ENCODE results near the gene C1QTNF2. TPM values are rescaled to one million over a fixed set of nuclear protein-coding genes. Genes with fewer than 3 reads are reported as not detected.

The C1QTNF2 gene
- total and polyA plus RNA-seq, 2 of the 8 experiments (the other 6 are each of a cell fraction or from before 2014, with no cell fraction given): 1.0 to 2.0 TPM

- TF ChIP-seq E2F6 (IDR thresholded peaks at IDR 0.05) (0 out of 2 replicates have a peak, but pooled peaks have one; percentile 49), PHF8 (conservative IDR thresholded peaks at IDR 0.05; ENCODE audit: low read depth, low read length) (peak; percentile 100), BACH1 (IDR thresholded peaks at IDR 0.05; ENCODE audit: low read length) (no peak), POLR2AphosphoS5 (IDR thresholded peaks at IDR 0.05; ENCODE audit: low read depth, low read length) (peak; percentile 95), RBBP5 (IDR thresholded peaks at IDR 0.05; ENCODE audit: borderline replicate concordance, low read depth, low read length) (peak; percentile 58; the same call in 1 of the 2 replicates), ATF2 (IDR thresholded peaks at IDR 0.05; ENCODE audit: low read length) (0 out of 2 replicates have a peak, but pooled peaks have one; percentile 33), NRF1 (IDR thresholded peaks at IDR 0.05; ENCODE audit: low read depth, low read length) (peak; percentile 80), EGR1 (IDR thresholded peaks at IDR 0.05; ENCODE audit: borderline replicate concordance, low read depth, low read length) (no peak), EP300 (IDR thresholded peaks at IDR 0.05; ENCODE audit: borderline replicate concordance in 1 of 2, low read depth in 2 of 2, low read length in 2 of 2) (no peak), NANOG (IDR thresholded peaks at IDR 0.05; ENCODE audit: insufficient read depth, low read depth, low read length, poor library complexity, severe bottlenecking) (no peak), CTBP2 (IDR thresholded peaks at IDR 0.05; ENCODE audit: borderline replicate concordance, insufficient read depth, insufficient read length, low read length) (no peak), SIN3A (conservative IDR thresholded peaks at IDR 0.05 in 1 of 2, IDR thresholded peaks at IDR 0.05 in 1 of 2; ENCODE audit: low read depth in 1 of 2, low read length in 2 of 2) (no peak), CHD2 (IDR thresholded peaks at IDR 0.05; ENCODE audit: low read length) (no peak), SP2 (IDR thresholded peaks at IDR 0.05; ENCODE audit: low read length) (no peak), TCF12 (IDR thresholded peaks at IDR 0.05; ENCODE audit: low read depth, low read length) (no peak), YY1 (IDR thresholded peaks at IDR 0.05; ENCODE audit: low read depth, low read length) (peak; percentile 28; the same call in 1 of the 2 replicates)
These were observed 29.3 kb upstream of the C1QTNF2 start, which contains the start of gene FAM200C (continued) for GRCh38 chr5:160399402-160400353.
